Spleen (tissue), 11 donors: Measurements from ENCODE around the gene CHCHD6. TPM values are rescaled to one million over a fixed set of nuclear protein-coding genes. Genes with fewer than 3 reads are reported as not detected.

Source experiments
- DNase-seq: peaks from one replicate; pipeline ENCODE4 v3.0.0-alpha.2; 2020
- H3K27ac ChIP-seq, 8 donors: fragments of 200-600 bp; sonication (generic) in 7 of 8; 1 replicate in 4 of 8; 2 replicates in 4 of 8; pipeline versions ENCODE4 v1.5.0 to v1.8.0; 2016 to 2021; ENCODE audit warnings: inconsistent platforms in 4 of 8, mild to moderate bottlenecking in 4 of 8, moderate library complexity in 1 of 8
- H3K27me3 ChIP-seq, 7 donors: fragments of 200-600 bp; sonication (generic) in 6 of 7; replicated peaks in 1 of 7; 1 replicate in 4 of 7; 2 replicates in 3 of 7; pipeline versions ENCODE4 v1.5.0 to v1.8.0; 2016 to 2021; ENCODE audit warnings: inconsistent platforms in 3 of 7, mild to moderate bottlenecking in 1 of 7
- H3K36me3 ChIP-seq, 6 donors: fragments of 200-600 bp; sonication (generic) in 5 of 6; 1 replicate in 4 of 6; 2 replicates in 2 of 6; pipeline versions ENCODE4 v1.5.0 to v1.8.0; 2016 to 2021; ENCODE audit warnings: inconsistent platforms in 2 of 6
- H3K4me1 ChIP-seq, 6 donors: fragments of 200-600 bp; sonication (generic) in 5 of 6; 1 replicate in 3 of 6; 2 replicates in 3 of 6; pipeline versions ENCODE4 v1.5.0 to v1.8.0; 2016 to 2021; ENCODE audit warnings: inconsistent platforms in 3 of 6
- H3K4me3 ChIP-seq, 8 donors: fragments of 200-600 bp; sonication (generic) in 7 of 8; 1 replicate in 4 of 8; 2 replicates in 4 of 8; pipeline versions ENCODE4 v1.5.0 to v1.8.0; 2016 to 2021; ENCODE audit warnings: inconsistent platforms in 4 of 8, mild to moderate bottlenecking in 4 of 8, moderate library complexity in 2 of 8
- H3K9me3 ChIP-seq, 8 donors: fragments of 200-600 bp; sonication (generic) in 7 of 8; 1 replicate in 4 of 8; 2 replicates in 4 of 8; pipeline versions ENCODE4 v1.5.0 to v1.8.0; 2016 to 2021; ENCODE audit warnings: inconsistent platforms in 4 of 8
- CTCF ChIP-seq, 11 experiments: fragments of 200-600 bp in 7 of 11; fragments of 450-650 bp in 4 of 11; sonication (generic) in 4 of 11; IDR thresholded peaks in 8 of 11; conservative IDR thresholded peaks in 3 of 11; 1 replicate in 7 of 11; 2 replicates in 4 of 11; pipeline versions ENCODE4 v1.4.0 to v1.8.0; 2016 to 2021; ENCODE audit warnings: antibody characterized with exemption in 11 of 11, inconsistent platforms in 4 of 11, mild to moderate bottlenecking in 1 of 11
- POLR2A ChIP-seq, 3 donors: fragments of 450-650 bp; IDR thresholded peaks; one replicate each; pipeline ENCODE4 v1.5.1; 2017; ENCODE audit warnings: antibody characterized with exemption in 3 of 3, mild to moderate bottlenecking in 1 of 3
- POLR2AphosphoS5 ChIP-seq, 3 donors: sonication (generic); formaldehyde crosslinking; IDR thresholded peaks; one replicate each; pipeline ENCODE4 v1.5.1; 2017; ENCODE audit warnings: antibody characterized with exemption in 3 of 3
- WGBS, 5 donors: extraction: QIAGEN DNeasy Blood & Tissue Kit in 3 of 5; methylation state at CpG; one replicate each; pipeline versions ENCODE4 v1.1.5 to v1.1.7; 2013 to 2018; 5-methylcytosine and 5-hydroxymethylcytosine counted together
- intact Hi-C: fragments of 100-400 bp; cut with DNase I; formaldehyde crosslinking; loops from one replicate; pipeline ENCODE4 v1.15.0; 2023; ENCODE audit warnings: low total_unique reads
- polyA plus RNA-seq, 3 donors: library from polyadenylated mRNA; stranded (reverse); fragments of 200-250 nt; gene quantifications; one replicate each; pipeline ENCODE4 v1.2.1, GENCODE V29; 2013
- total RNA-seq, 7 donors: library from RNA; depleted of rRNA in 3 of 7; stranded (reverse); fragments of >200 nt in 3 of 7; fragmentation: NEBNext Ultra II Directional in 4 of 7; extraction: Animal tissue kit (Norgen Biotek cat#: 25700) in 4 of 7; gene quantifications; one replicate each; pipeline versions ENCODE4 v1.1.0 to v1.2.1, GENCODE V29; 2016 to 2021
- donor health status: healthy with polysubstance abuse.
- donor health status: DM: no; HTN: no; CAD: no; lungs with moderate emphysema.
- donor health status: DM: no; HTN: no; CAD: no.
- donor health status: Bipolar disorder and iron deficiency.
- donor health status: healthy.
- donor health status: DM: no; HTN: no; CAD: no.
- donor health status: DM: yes; HTN: yes; CAD: no.

The CHCHD6 gene
- total and polyA plus RNA-seq, 10 donors, result 6.3 to 39.1 (median 11.8) TPM

- TF ChIP-seq POLR2A (IDR thresholded peaks at IDR 0.05), result no peak
- no peak for TF ChIP-seq POLR2AphosphoS5 (IDR thresholded peaks at IDR 0.05)
- no peak for TF ChIP-seq CTCF (IDR thresholded peaks at IDR 0.05 in 8 of 11, conservative IDR thresholded peaks at IDR 0.05 in 3 of 11)
- Histone ChIP-seq H3K27ac (peak overlapping the region in 5 of 8 donors; percentile 12 to 72 (median 38)), H3K27me3 (peaks cover 0 to 19% (median 0%) of the 10 kb centered on the region in 7 donors), H3K4me3 (peak overlapping the region; percentile 74 to 97 (median 86)), H3K9me3 (no peaks in the 10 kb centered on the region), H3K4me1 (peaks cover 0 to 22% (median 18%) of the 10 kb centered on the region in 6 donors), H3K36me3 (no peaks in the 10 kb centered on the region)
- no peak for DNase-seq
- intact Hi-C loops, result no loop called here
- WGBS, 5 donors, result 16 to 29% (median 18%) methylated on average over 37 to 44 of the region's 44 CpGs
Observed at GRCh38 chr3:126704494-126705214, 614 bp downstream of the CHCHD6 start.

GRCh38 chr3:126706631-126707030 is 2.6 kb downstream of the CHCHD6 start:
- Histone ChIP-seq H3K4me1 (peaks cover 0 to 22% (median 18%) of the 10 kb centered on the region in 6 donors), H3K4me3 (no peak overlapping the region), H3K27ac (no peak overlapping the region), H3K9me3 (no peaks in the 10 kb centered on the region), H3K36me3 (no peaks in the 10 kb centered on the region), H3K27me3 (peaks cover 0 to 11% (median 0%) of the 10 kb centered on the region in 7 donors)
- DNase-seq, result no peak
- 80 to 92% (median 90%) methylated on average over 3 of the region's 3 CpGs for WGBS, 5 donors
- TF ChIP-seq POLR2A (IDR thresholded peaks at IDR 0.05) (no peak), CTCF (IDR thresholded peaks at IDR 0.05 in 8 of 11, conservative IDR thresholded peaks at IDR 0.05 in 3 of 11) (no peak), POLR2AphosphoS5 (IDR thresholded peaks at IDR 0.05) (no peak)
- intact Hi-C loops, result no loop called here

- Histone ChIP-seq H3K27me3 (no peaks in the 10 kb centered on the region), H3K27ac (no peak overlapping the region), H3K36me3 (no peaks in the 10 kb centered on the region), H3K4me3 (no peak overlapping the region), H3K4me1 (peaks cover 0 to 11% (median 0%) of the 10 kb centered on the region in 6 donors), H3K9me3 (no peaks in the 10 kb centered on the region)
- TF ChIP-seq CTCF (IDR thresholded peaks at IDR 0.05 in 8 of 11, conservative IDR thresholded peaks at IDR 0.05 in 3 of 11), result no peak
- TF ChIP-seq POLR2AphosphoS5 (IDR thresholded peaks at IDR 0.05), result no peak
- no peak for DNase-seq
- intact Hi-C loops, result no loop called here
- WGBS, 5 donors, result 94 to 98% (median 97%) methylated on average over 8 of the region's 8 CpGs
Observed at GRCh38 chr3:126711121-126711760, 7.2 kb downstream of the CHCHD6 start.

- no peak for TF ChIP-seq POLR2AphosphoS5 (IDR thresholded peaks at IDR 0.05)
- no peak for TF ChIP-seq CTCF (IDR thresholded peaks at IDR 0.05 in 8 of 11, conservative IDR thresholded peaks at IDR 0.05 in 3 of 11)
- TF ChIP-seq POLR2A (IDR thresholded peaks at IDR 0.05), result no peak
- Histone ChIP-seq H3K4me3 (no peak overlapping the region), H3K9me3 (no peaks in the 10 kb centered on the region), H3K36me3 (no peaks in the 10 kb centered on the region), H3K27ac (no peak overlapping the region), H3K4me1 (peaks cover 0 to 11% (median 0%) of the 10 kb centered on the region in 6 donors), H3K27me3 (no peaks in the 10 kb centered on the region)
- intact Hi-C loops, result no loop called here
- no peak for DNase-seq
- WGBS, 5 donors, result 71 to 97% (median 86%) methylated on average over 7 of the region's 7 CpGs
Observed at GRCh38 chr3:126713199-126713598, 9.2 kb downstream of the CHCHD6 start.
